ENCODE results near the gene MFSD12. TPM values are rescaled to one million over a fixed set of nuclear protein-coding genes. Genes with fewer than 3 reads are reported as not detected.

MFSD12 gene
- polyA plus RNA-seq (2013) = 264 and 290 TPM in 2 replicates

GRCh38 chr19:3557461-3558248 is at the start of gene MFSD12:
TSS of gene MFSD12 (minus strand) at chr19:3557586. CDS start at chr19:3557403, 183 bp downstream.
- peak; percentile 95 to 97 for DNase-seq
- peaks cover 28% of the 10 kb centered on the region for H3K79me2 ChIP-seq (ENCODE audit: control insufficient read depth, insufficient read depth, low read length, poor library complexity)
- peak within 1 kb of the TSS; percentile 91 for H3K4ac ChIP-seq (ENCODE audit: low read depth, low read length)
- H2BK12ac ChIP-seq (ENCODE audit: low read length) = peak within 1 kb of the TSS; percentile 91
- H3K27me3 ChIP-seq (ENCODE audit: insufficient read depth, low read length) = no peaks in the 10 kb centered on the region
- H3K9ac ChIP-seq (ENCODE audit: low read length) = peak within 1 kb of the TSS; percentile 73
- H3K18ac ChIP-seq (ENCODE audit: low read length) = peak within 1 kb of the TSS; percentile 85
- WGBS (ENCODE audit: extremely low coverage, insufficient coverage, insufficient read length) = no CpG with 5 or more reads among the region's 81 CpGs
- no peaks in the 10 kb centered on the region for H3K9me3 ChIP-seq (ENCODE audit: insufficient read depth, low read depth, low read length)
- H3K79me1 ChIP-seq (ENCODE audit: low read length) = peaks cover 21% of the 10 kb centered on the region
- peak within 1 kb of the TSS; percentile 95 for H4K91ac ChIP-seq (ENCODE audit: low read depth, low read length)
- H3K14ac ChIP-seq (ENCODE audit: low read length) = peak within 1 kb of the TSS; percentile 87
- peaks cover 21 to 25% of the 10 kb centered on the region in 2 experiments for H3K4me1 ChIP-seq (ENCODE audit: control insufficient read depth in 1 of 2, insufficient read depth in 2 of 2, low read length in 2 of 2)
- H2BK5ac ChIP-seq (ENCODE audit: low read depth, low read length, poor library complexity) = peak within 1 kb of the TSS; percentile 94
- peak within 1 kb of the TSS; percentile 36 for H2AK5ac ChIP-seq (ENCODE audit: low read length)
- peak within 1 kb of the TSS; percentile 91 for H3K4me2 ChIP-seq (ENCODE audit: low read length)
- H3K4me3 ChIP-seq (ENCODE audit: low read depth, low read length) = peak within 1 kb of the TSS; percentile 91
- peak within 1 kb of the TSS; percentile 72 for H3K27ac ChIP-seq (ENCODE audit: low read depth, low read length)
- peak within 1 kb of the TSS; percentile 66 for H4K12ac ChIP-seq (ENCODE audit: low read depth, low read length)
- H2AFZ ChIP-seq (ENCODE audit: insufficient read depth, low read length, poor library complexity) = peak within 1 kb of the TSS; percentile 89
- peak within 1 kb of the TSS; percentile 88 for H2BK120ac ChIP-seq (ENCODE audit: insufficient read depth, low read length, poor library complexity)
- H4K8ac ChIP-seq (ENCODE audit: low read depth, low read length) = peak within 1 kb of the TSS; percentile 91
- peaks cover 0 to 3% of the 10 kb centered on the region in 2 experiments for H3K36me3 ChIP-seq (ENCODE audit: control insufficient read depth in 1 of 2, insufficient read depth in 2 of 2, low read length in 2 of 2)
- no peak within 1 kb of the TSS for H3K23ac ChIP-seq (ENCODE audit: low read length)

GRCh38 chr19:3606690-3607289 is 49.4 kb upstream of the MFSD12 start, which contains the start of gene TBXA2R:
TSS of gene TBXA2R (minus strand) at chr19:3606875. CDS start at chr19:3600634, 6,241 bp downstream.
- H3K14ac ChIP-seq (ENCODE audit: low read length) = no peak within 1 kb of the TSS
- no CpG with 5 or more reads among the region's 46 CpGs for WGBS (ENCODE audit: extremely low coverage, insufficient coverage, insufficient read length)

DNA sequence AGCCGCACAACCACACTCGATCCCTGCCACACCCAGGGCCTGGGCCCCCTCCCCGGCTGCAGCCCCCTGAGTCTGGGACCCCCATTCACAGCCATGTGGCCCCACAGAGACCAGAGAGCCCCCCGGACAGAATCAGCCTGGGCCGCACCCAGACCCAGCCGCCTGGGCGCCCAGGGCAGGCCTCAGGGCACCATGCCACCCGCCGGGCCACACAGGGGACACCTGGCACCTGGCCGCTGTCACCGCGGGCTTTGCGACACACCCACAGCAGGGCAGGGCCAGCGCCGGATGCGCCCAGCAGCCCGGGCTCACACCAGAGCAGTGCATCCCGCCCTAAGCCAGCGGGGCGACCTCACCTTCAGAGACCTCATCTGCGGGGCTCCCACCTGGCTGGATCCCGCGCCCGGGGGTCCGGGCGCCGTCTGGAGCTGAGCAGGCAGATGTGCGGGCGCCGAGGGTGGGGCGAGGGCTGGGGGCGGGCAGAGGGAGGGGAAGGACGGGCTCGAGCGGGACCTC is 48.8 kb upstream of the MFSD12 start:
- H2BK120ac ChIP-seq (ENCODE audit: insufficient read depth, low read length, poor library complexity) = no peak overlapping the region
- no CpG with 5 or more reads among the region's 35 CpGs for WGBS (ENCODE audit: extremely low coverage, insufficient coverage, insufficient read length)
- peaks cover 13 to 14% of the 10 kb centered on the region in 2 experiments for H3K4me1 ChIP-seq (ENCODE audit: control insufficient read depth in 1 of 2, insufficient read depth in 2 of 2, low read length in 2 of 2)
- H3K9me3 ChIP-seq (ENCODE audit: insufficient read depth, low read depth, low read length) = peaks cover 8% of the 10 kb centered on the region
- no peak overlapping the region for H4K12ac ChIP-seq (ENCODE audit: low read depth, low read length)
- H3K27ac ChIP-seq (ENCODE audit: low read depth, low read length) = no peak overlapping the region
- peak in 1 of 2 donors; percentile 23 for DNase-seq
- no peak overlapping the region for H3K18ac ChIP-seq (ENCODE audit: low read length)
- no peak overlapping the region for H2AK5ac ChIP-seq (ENCODE audit: low read length)
- H2AFZ ChIP-seq (ENCODE audit: insufficient read depth, low read length, poor library complexity) = no peak overlapping the region
- H3K79me2 ChIP-seq (ENCODE audit: control insufficient read depth, insufficient read depth, low read length, poor library complexity) = no peaks in the 10 kb centered on the region
- H3K36me3 ChIP-seq (ENCODE audit: control insufficient read depth in 1 of 2, insufficient read depth in 2 of 2, low read length in 2 of 2) = peaks cover 11% of the 10 kb centered on the region in 2 experiments
- no peak overlapping the region for H2BK12ac ChIP-seq (ENCODE audit: low read length)
- peaks cover 2% of the 10 kb centered on the region for H3K79me1 ChIP-seq (ENCODE audit: low read length)
- H2BK5ac ChIP-seq (ENCODE audit: low read depth, low read length, poor library complexity) = no peak overlapping the region
- H3K4me3 ChIP-seq (ENCODE audit: low read depth, low read length) = no peak overlapping the region
- H3K14ac ChIP-seq (ENCODE audit: low read length) = no peak overlapping the region
- no peak overlapping the region for H3K23ac ChIP-seq (ENCODE audit: low read length)
- H3K27me3 ChIP-seq (ENCODE audit: insufficient read depth, low read length) = no peaks in the 10 kb centered on the region
- H3K4ac ChIP-seq (ENCODE audit: low read depth, low read length) = no peak overlapping the region
- no peak overlapping the region for H3K9ac ChIP-seq (ENCODE audit: low read length)
- no peak overlapping the region for H4K8ac ChIP-seq (ENCODE audit: low read depth, low read length)
- H3K4me2 ChIP-seq (ENCODE audit: low read length) = no peak overlapping the region
- no peak overlapping the region for H4K91ac ChIP-seq (ENCODE audit: low read depth, low read length)

More at GRCh38 chr19:3606690-3607289, 49.4 kb upstream of the MFSD12 start, which contains the start of gene TBXA2R:
- peaks cover 2% of the 10 kb centered on the region for H3K79me1 ChIP-seq (ENCODE audit: low read length)
- peaks cover 13 to 14% of the 10 kb centered on the region in 2 experiments for H3K4me1 ChIP-seq (ENCODE audit: control insufficient read depth in 1 of 2, insufficient read depth in 2 of 2, low read length in 2 of 2)
- no peak within 1 kb of the TSS for H4K8ac ChIP-seq (ENCODE audit: low read depth, low read length)
- H2BK120ac ChIP-seq (ENCODE audit: insufficient read depth, low read length, poor library complexity) = no peak within 1 kb of the TSS
- no peak within 1 kb of the TSS for H4K91ac ChIP-seq (ENCODE audit: low read depth, low read length)
- peaks cover 16 to 17% of the 10 kb centered on the region in 2 experiments for H3K36me3 ChIP-seq (ENCODE audit: control insufficient read depth in 1 of 2, insufficient read depth in 2 of 2, low read length in 2 of 2)
- H3K23ac ChIP-seq (ENCODE audit: low read length) = no peak within 1 kb of the TSS
- H3K18ac ChIP-seq (ENCODE audit: low read length) = no peak within 1 kb of the TSS
- no peak within 1 kb of the TSS for H4K12ac ChIP-seq (ENCODE audit: low read depth, low read length)
- peak within 1 kb of the TSS; percentile 46 for H3K4me2 ChIP-seq (ENCODE audit: low read length)
- H2BK5ac ChIP-seq (ENCODE audit: low read depth, low read length, poor library complexity) = no peak within 1 kb of the TSS
- no peak within 1 kb of the TSS for H2BK12ac ChIP-seq (ENCODE audit: low read length)
- no peaks in the 10 kb centered on the region for H3K79me2 ChIP-seq (ENCODE audit: control insufficient read depth, insufficient read depth, low read length, poor library complexity)
- peak in 1 of 2 donors; percentile 23 for DNase-seq
- no peak within 1 kb of the TSS for H3K27ac ChIP-seq (ENCODE audit: low read depth, low read length)
- H2AFZ ChIP-seq (ENCODE audit: insufficient read depth, low read length, poor library complexity) = no peak within 1 kb of the TSS
- no peak within 1 kb of the TSS for H2AK5ac ChIP-seq (ENCODE audit: low read length)
- H3K4me3 ChIP-seq (ENCODE audit: low read depth, low read length) = peak within 1 kb of the TSS; percentile 47
- no peaks in the 10 kb centered on the region for H3K27me3 ChIP-seq (ENCODE audit: insufficient read depth, low read length)
- H3K9me3 ChIP-seq (ENCODE audit: insufficient read depth, low read depth, low read length) = peaks cover 8% of the 10 kb centered on the region
- H3K9ac ChIP-seq (ENCODE audit: low read length) = no peak within 1 kb of the TSS
- H3K4ac ChIP-seq (ENCODE audit: low read depth, low read length) = no peak within 1 kb of the TSS

DNA sequence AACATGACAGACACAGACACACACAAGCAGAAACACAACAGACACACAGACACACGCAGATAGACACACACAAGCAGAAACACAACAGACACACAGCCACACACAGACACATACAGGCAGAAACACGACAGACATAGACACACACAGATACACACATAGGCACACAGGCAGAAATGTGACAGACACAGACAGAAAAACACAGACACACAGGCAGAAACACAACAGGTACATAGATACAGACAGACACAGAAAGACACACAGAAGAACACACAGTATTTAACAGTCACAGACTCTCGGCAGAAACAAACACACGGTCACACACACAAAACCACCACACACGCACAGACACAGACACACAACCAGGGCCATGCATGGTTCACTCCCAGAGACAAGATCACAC is 48.4 kb upstream of the MFSD12 start:
- no peak for DNase-seq
- Histone ChIP-seq H3K18ac (ENCODE audit: low read length) (no peak overlapping the region), H2BK5ac (ENCODE audit: low read depth, low read length, poor library complexity) (no peak overlapping the region), H3K23ac (ENCODE audit: low read length) (no peak overlapping the region), H3K36me3 (ENCODE audit: control insufficient read depth in 1 of 2, insufficient read depth in 2 of 2, low read length in 2 of 2) (peaks cover 6 to 7% of the 10 kb centered on the region in 2 experiments), H3K79me2 (ENCODE audit: control insufficient read depth, insufficient read depth, low read length, poor library complexity) (no peaks in the 10 kb centered on the region), H3K4me1 (ENCODE audit: control insufficient read depth in 1 of 2, insufficient read depth in 2 of 2, low read length in 2 of 2) (peaks cover 13 to 14% of the 10 kb centered on the region in 2 experiments), H3K4ac (ENCODE audit: low read depth, low read length) (no peak overlapping the region), H3K9ac (ENCODE audit: low read length) (no peak overlapping the region), H4K91ac (ENCODE audit: low read depth, low read length) (no peak overlapping the region), H3K4me3 (ENCODE audit: low read depth, low read length) (peak overlapping the region; percentile 47), H2AFZ (ENCODE audit: insufficient read depth, low read length, poor library complexity) (no peak overlapping the region), H3K27me3 (ENCODE audit: insufficient read depth, low read length) (no peaks in the 10 kb centered on the region), H3K14ac (ENCODE audit: low read length) (no peak overlapping the region), H2BK12ac (ENCODE audit: low read length) (no peak overlapping the region), H4K8ac (ENCODE audit: low read depth, low read length) (no peak overlapping the region), H3K27ac (ENCODE audit: low read depth, low read length) (no peak overlapping the region), H4K12ac (ENCODE audit: low read depth, low read length) (no peak overlapping the region), H3K79me1 (ENCODE audit: low read length) (peaks cover 2% of the 10 kb centered on the region), H3K4me2 (ENCODE audit: low read length) (no peak overlapping the region), H3K9me3 (ENCODE audit: insufficient read depth, low read depth, low read length) (peaks cover 8% of the 10 kb centered on the region), H2AK5ac (ENCODE audit: low read length) (no peak overlapping the region), H2BK120ac (ENCODE audit: insufficient read depth, low read length, poor library complexity) (no peak overlapping the region)
- no CpG with 5 or more reads among the region's 5 CpGs for WGBS (ENCODE audit: extremely low coverage, insufficient coverage, insufficient read length)

All from trophoblast cell (in vitro differentiated cells and primary cell).